ENCODE data around the gene PRSS36.

- TF ChIP-seq CTCF (conservative IDR thresholded peaks at IDR 0.05; ENCODE audit: low read length) (no peak), EZH2phosphoT487 (IDR thresholded peaks at IDR 0.05; ENCODE audit: borderline replicate concordance, low read depth, low read length) (no peak)
Observed at GRCh38 chr16:31149894-31150890, at the start of gene PRSS36.
